ENCODE measurements around the gene CGB5.
A peak's percentile ranks its signal among the peaks of the same experiment; 100 is the strongest.
"Not testable (repeated sequence)": the region's sequence is repeated elsewhere in the genome, so short reads cannot be mapped to it uniquely, and the experiment has no call there.

Gene CGB5

GRCh38 chr19:49056902-49057596 is 13.4 kb downstream of the CGB5 start:
- not testable (repeated sequence) for FAIRE-seq; DNase-seq (ENCODE audit: low spot score)

GRCh38 chr19:49057636-49058234 is 14.1 kb downstream of the CGB5 start, which contains the start of gene CGB7:
TSS of gene CGB7 (minus strand) at chr19:49057749. CDS start at chr19:49055375, 2,374 bp downstream.
- FAIRE-seq (no peak), DNase-seq (ENCODE audit: low spot score) (peak; percentile 39)

GRCh38 chr19:49058562-49058961 is 14.9 kb downstream of the CGB5 start:
- DNase-seq (ENCODE audit: low spot score) (no peak), FAIRE-seq (no peak)

- no peak for DNase-seq (ENCODE audit: low spot score)
- FAIRE-seq, result no peak
Observed at GRCh38 chr19:49059053-49059452, 15.4 kb downstream of the CGB5 start.

GRCh38 chr19:49061000-49061399 is 17.4 kb downstream of the CGB5 start:
- DNase-seq (ENCODE audit: low spot score), result no peak
- FAIRE-seq, result no peak

GRCh38 chr19:49061445-49061844 is 17.8 kb downstream of the CGB5 start:
- no peak for FAIRE-seq
- DNase-seq (ENCODE audit: low spot score), result no peak

- FAIRE-seq, result no peak
Observed at GRCh38 chr19:49064029-49064629, 20.5 kb downstream of the CGB5 start.

GRCh38 chr19:49064768-49065611 is 21.3 kb downstream of the CGB5 start, which contains the start of gene NTF4:
TSS of gene NTF4 (minus strand) at chr19:49064818. CDS start at chr19:49061997, 2,821 bp downstream.
- no peak for FAIRE-seq
- no peak for DNase-seq (ENCODE audit: low spot score)

More at GRCh38 chr19:49064029-49064629, 20.5 kb downstream of the CGB5 start:
- DNase-seq (ENCODE audit: low spot score), result no peak

GRCh38 chr19:49065905-49066512 is 22.4 kb downstream of the CGB5 start:
- FAIRE-seq, result no peak
- DNase-seq (ENCODE audit: low spot score), result no peak

- no peak for FAIRE-seq
Observed at GRCh38 chr19:49067554-49067953, 23.9 kb downstream of the CGB5 start.

GRCh38 chr19:49069026-49069425 is 25.4 kb downstream of the CGB5 start:
- no peak for FAIRE-seq
- DNase-seq (ENCODE audit: low spot score), result no peak

More at GRCh38 chr19:49067554-49067953, 23.9 kb downstream of the CGB5 start:
- DNase-seq (ENCODE audit: low spot score), result no peak

GRCh38 chr19:49070416-49070815 is 26.8 kb downstream of the CGB5 start:
- FAIRE-seq, result no peak
- no peak for DNase-seq (ENCODE audit: low spot score)

- no peak for FAIRE-seq
- no peak for DNase-seq (ENCODE audit: low spot score)
Observed at GRCh38 chr19:49071860-49072547, 28.4 kb downstream of the CGB5 start.

GRCh38 chr19:49073514-49074378 is 30.1 kb downstream of the CGB5 start:
- FAIRE-seq (no peak), DNase-seq (ENCODE audit: low spot score) (peak; percentile 21)

- FAIRE-seq, result not testable (repeated sequence)
- DNase-seq (ENCODE audit: low spot score), result peak; percentile 23
Observed at GRCh38 chr19:49074869-49075268, 31.2 kb downstream of the CGB5 start.

GRCh38 chr19:49080392-49080791 is 36.7 kb downstream of the CGB5 start:
- DNase-seq (ENCODE audit: low spot score), result no peak
- FAIRE-seq, result no peak

- DNase-seq (ENCODE audit: low spot score), result no peak
- FAIRE-seq, result no peak
Observed at GRCh38 chr19:49081273-49081672, 37.6 kb downstream of the CGB5 start.

- FAIRE-seq, result no peak
Observed at GRCh38 chr19:49084206-49085019, 40.8 kb downstream of the CGB5 start.

More at GRCh38 chr19:49084206-49085019, 40.8 kb downstream of the CGB5 start:
- DNase-seq (ENCODE audit: low spot score), result no peak
